Measurements from ENCODE around the gene ARHGEF16. TPM values are rescaled to one million over a fixed set of nuclear protein-coding genes. Genes with fewer than 3 reads are reported as not detected.

ARHGEF16 gene
- total and polyA plus RNA-seq, 2 donors (not counting 1 experiment from before 2014, with no cell fraction given): 0.13 to 0.22 TPM

DNA sequence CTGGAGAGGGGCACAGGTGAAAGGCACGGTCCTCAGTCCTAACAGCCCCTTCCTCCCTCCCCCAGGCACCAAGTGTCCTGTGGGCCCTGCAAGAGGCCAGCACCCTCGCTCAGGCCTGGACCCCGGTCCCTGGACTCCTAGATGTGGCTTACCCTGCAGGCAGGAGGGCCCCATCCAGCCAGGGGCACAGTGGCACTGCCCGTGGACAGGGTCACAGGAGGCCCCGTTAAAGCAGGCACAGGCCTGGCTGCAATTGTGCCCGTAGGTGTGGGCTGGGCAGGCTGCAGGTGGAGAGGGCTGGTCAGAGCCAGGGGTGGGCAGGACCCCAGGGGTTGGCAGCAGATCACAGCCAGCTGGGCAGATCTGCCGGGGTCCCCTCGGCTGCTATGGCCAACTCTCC, 44.5 kb downstream of the ARHGEF16 start:
- CTCF ChIA-PET: no interaction called here

GRCh38 chr1:3499611-3500010, 45.1 kb downstream of the ARHGEF16 start:
- no peaks in the 10 kb centered on the region for H3K27me3 ChIP-seq (replicated peaks in 1 of 4; ENCODE audit: control extremely low read depth in 1 of 4, control insufficient read depth in 3 of 4, insufficient read depth in 4 of 4, low read length in 3 of 4)
- H3K27ac ChIP-seq (ENCODE audit: low read length in 2 of 2): no peak overlapping the region
- no peaks in the 10 kb centered on the region for H3K36me3 ChIP-seq (replicated peaks in 1 of 2; ENCODE audit: control extremely low read depth in 1 of 2, control insufficient read depth in 1 of 2, extremely low read depth in 1 of 2, insufficient read depth in 2 of 2, low read length in 1 of 2)
- no peak overlapping the region for H3K4me2 ChIP-seq (replicated peaks; ENCODE audit: low read depth, low read length, poor library complexity, severe bottlenecking)
- TF ChIP-seq EZH2 (IDR thresholded peaks at IDR 0.05; ENCODE audit: borderline replicate concordance, insufficient read depth, low read depth, low read length, poor library complexity, severe bottlenecking): no peak
- no peak for TF ChIP-seq CTCF (IDR thresholded peaks at IDR 0.05)
- no peak for ATAC-seq (ENCODE audit: low read depth)
- H3K9me3 ChIP-seq (ENCODE audit: control extremely low read depth in 1 of 3, control insufficient read depth in 2 of 3, insufficient read depth in 1 of 3, low read length in 2 of 3): peaks cover 0 to 6% (median 0%) of the 10 kb centered on the region in 3 donors
- no peak for DNase-seq
- no peak overlapping the region for H3K4me3 ChIP-seq (ENCODE audit: control extremely low read depth in 1 of 5, extremely low read depth in 1 of 5, insufficient read depth in 1 of 5, low read depth in 2 of 5, low read length in 4 of 5)
- H2AFZ ChIP-seq (ENCODE audit: insufficient read depth, low read depth, low read length, poor library complexity, severe bottlenecking): no peak overlapping the region
- ChIA-PET CTCF (no interaction called here), POLR2A (no interaction called here)
- no peaks in the 10 kb centered on the region for H4K20me1 ChIP-seq (ENCODE audit: control insufficient read depth, insufficient read depth, low read length, poor library complexity, severe bottlenecking)
- Mint-ChIP-seq H3K27ac (no peak overlapping the region), H3K9me3 (ENCODE audit: insufficient read depth) (no peaks in the 10 kb centered on the region), H3K27me3 (no peaks in the 10 kb centered on the region), H3K4me1 (no peaks in the 10 kb centered on the region), H3K4me3 (no peak overlapping the region)
- 89% methylated on average over 22 of the region's 22 CpGs for WGBS (ENCODE audit: insufficient coverage)
- intact Hi-C loops (cut with micrococcal nuclease): no loop called here
- H3K4me1 ChIP-seq (ENCODE audit: control insufficient read depth in 2 of 2, insufficient read depth in 2 of 2, low read length in 2 of 2): no peaks in the 10 kb centered on the region
- H3K79me2 ChIP-seq (ENCODE audit: control insufficient read depth, insufficient read depth, low read length): no peaks in the 10 kb centered on the region
- no peak overlapping the region for H3K9ac ChIP-seq (ENCODE audit: low read length)

More for the DNA sequence above, 44.5 kb downstream of the ARHGEF16 start:
- intact Hi-C loops (cut with micrococcal nuclease): no loop called here
- no peak for TF ChIP-seq EZH2 (IDR thresholded peaks at IDR 0.05; ENCODE audit: borderline replicate concordance, insufficient read depth, low read depth, low read length, poor library complexity, severe bottlenecking)
- no peak for TF ChIP-seq CTCF (IDR thresholded peaks at IDR 0.05)
- no peaks in the 10 kb centered on the region for H3K9me3 Mint-ChIP-seq (ENCODE audit: insufficient read depth)
- H3K9ac ChIP-seq (ENCODE audit: low read length): no peak overlapping the region
- DNase-seq: no peak
- H3K4me3 Mint-ChIP-seq: no peak overlapping the region
- peaks cover 0 to 6% (median 0%) of the 10 kb centered on the region in 3 donors for H3K9me3 ChIP-seq (ENCODE audit: control extremely low read depth in 1 of 3, control insufficient read depth in 2 of 3, insufficient read depth in 1 of 3, low read length in 2 of 3)
- ATAC-seq (ENCODE audit: low read depth): no peak
- H2AFZ ChIP-seq (ENCODE audit: insufficient read depth, low read depth, low read length, poor library complexity, severe bottlenecking): no peak overlapping the region
- no peaks in the 10 kb centered on the region for H4K20me1 ChIP-seq (ENCODE audit: control insufficient read depth, insufficient read depth, low read length, poor library complexity, severe bottlenecking)
- POLR2A ChIA-PET: no interaction called here
- no peaks in the 10 kb centered on the region for H3K27me3 ChIP-seq (replicated peaks in 1 of 4; ENCODE audit: control extremely low read depth in 1 of 4, control insufficient read depth in 3 of 4, insufficient read depth in 4 of 4, low read length in 3 of 4)
- no peaks in the 10 kb centered on the region for H3K79me2 ChIP-seq (ENCODE audit: control insufficient read depth, insufficient read depth, low read length)
- no peak overlapping the region for H3K27ac ChIP-seq (ENCODE audit: low read length in 2 of 2)
- H3K4me1 ChIP-seq (ENCODE audit: control insufficient read depth in 2 of 2, insufficient read depth in 2 of 2, low read length in 2 of 2): no peaks in the 10 kb centered on the region
- 83% methylated on average over 8 of the region's 8 CpGs for WGBS (ENCODE audit: insufficient coverage)
- H3K4me1 Mint-ChIP-seq: no peaks in the 10 kb centered on the region
- no peaks in the 10 kb centered on the region for H3K27me3 Mint-ChIP-seq
- H3K4me3 ChIP-seq (ENCODE audit: control extremely low read depth in 1 of 5, extremely low read depth in 1 of 5, insufficient read depth in 1 of 5, low read depth in 2 of 5, low read length in 4 of 5): no peak overlapping the region
- H3K27ac Mint-ChIP-seq: no peak overlapping the region
- H3K36me3 ChIP-seq (replicated peaks in 1 of 2; ENCODE audit: control extremely low read depth in 1 of 2, control insufficient read depth in 1 of 2, extremely low read depth in 1 of 2, insufficient read depth in 2 of 2, low read length in 1 of 2): no peaks in the 10 kb centered on the region
- H3K4me2 ChIP-seq (replicated peaks; ENCODE audit: low read depth, low read length, poor library complexity, severe bottlenecking): no peak overlapping the region
